ENCODE results near the gene SCGB1D1. TPM values are rescaled to one million over a fixed set of nuclear protein-coding genes. Genes with fewer than 3 reads are reported as not detected.

The SCGB1D1 gene
- total and polyA plus RNA-seq, 2 experiments from 2014 or later: not detected

DNA sequence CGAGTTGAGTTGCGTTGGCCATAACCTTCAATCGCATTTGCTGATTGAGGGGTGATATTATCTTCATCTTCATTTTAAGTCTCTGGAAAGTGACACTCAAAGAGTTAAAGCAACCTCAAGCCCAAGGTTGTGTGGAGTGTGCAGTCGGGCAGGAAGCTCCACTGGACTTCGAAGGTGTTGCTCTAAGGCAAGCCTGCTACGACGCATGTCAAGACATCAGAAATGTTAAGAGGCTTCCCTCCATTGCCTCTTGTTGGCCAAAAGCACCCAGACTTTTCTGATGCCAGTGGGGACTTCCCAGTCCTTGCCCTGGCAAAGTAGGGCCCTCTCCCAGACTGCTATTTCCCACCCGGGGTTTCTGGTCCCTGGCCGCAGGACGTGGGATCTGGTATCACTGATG is 23.6 kb upstream of the SCGB1D1 start:
- H3K36me3 ChIP-seq (ENCODE audit: insufficient read depth): no peaks in the 10 kb centered on the region
- no peak overlapping the region for H3K27ac ChIP-seq (ENCODE audit: low read depth)
- no peak overlapping the region for H3K4me2 ChIP-seq
- H4K20me1 ChIP-seq (replicated peaks; ENCODE audit: insufficient read depth): no peaks in the 10 kb centered on the region
- TF ChIP-seq EZH2phosphoT487 (IDR thresholded peaks at IDR 0.05; ENCODE audit: unreplicated experiment): no peak
- no peak for TF ChIP-seq POLR2AphosphoS5 (IDR thresholded peaks at IDR 0.05; ENCODE audit: low read depth)
- TF ChIP-seq ZNF331 (CRISPR knock-in tag; IDR thresholded peaks at IDR 0.05; ENCODE audit: low read depth): no peak
- TF ChIP-seq NANOG (IDR thresholded peaks at IDR 0.05; ENCODE audit: borderline replicate concordance): no peak
- TF ChIP-seq CREB1 (CRISPR knock-in tag; IDR thresholded peaks at IDR 0.05; ENCODE audit: low read depth): no peak
- TF ChIP-seq ZNF462 (CRISPR knock-in tag; IDR thresholded peaks at IDR 0.05): no peak
- no peak for TF ChIP-seq EZH2 (IDR thresholded peaks at IDR 0.05; ENCODE audit: low read depth, unreplicated experiment)
- TF ChIP-seq, protein P1, sequence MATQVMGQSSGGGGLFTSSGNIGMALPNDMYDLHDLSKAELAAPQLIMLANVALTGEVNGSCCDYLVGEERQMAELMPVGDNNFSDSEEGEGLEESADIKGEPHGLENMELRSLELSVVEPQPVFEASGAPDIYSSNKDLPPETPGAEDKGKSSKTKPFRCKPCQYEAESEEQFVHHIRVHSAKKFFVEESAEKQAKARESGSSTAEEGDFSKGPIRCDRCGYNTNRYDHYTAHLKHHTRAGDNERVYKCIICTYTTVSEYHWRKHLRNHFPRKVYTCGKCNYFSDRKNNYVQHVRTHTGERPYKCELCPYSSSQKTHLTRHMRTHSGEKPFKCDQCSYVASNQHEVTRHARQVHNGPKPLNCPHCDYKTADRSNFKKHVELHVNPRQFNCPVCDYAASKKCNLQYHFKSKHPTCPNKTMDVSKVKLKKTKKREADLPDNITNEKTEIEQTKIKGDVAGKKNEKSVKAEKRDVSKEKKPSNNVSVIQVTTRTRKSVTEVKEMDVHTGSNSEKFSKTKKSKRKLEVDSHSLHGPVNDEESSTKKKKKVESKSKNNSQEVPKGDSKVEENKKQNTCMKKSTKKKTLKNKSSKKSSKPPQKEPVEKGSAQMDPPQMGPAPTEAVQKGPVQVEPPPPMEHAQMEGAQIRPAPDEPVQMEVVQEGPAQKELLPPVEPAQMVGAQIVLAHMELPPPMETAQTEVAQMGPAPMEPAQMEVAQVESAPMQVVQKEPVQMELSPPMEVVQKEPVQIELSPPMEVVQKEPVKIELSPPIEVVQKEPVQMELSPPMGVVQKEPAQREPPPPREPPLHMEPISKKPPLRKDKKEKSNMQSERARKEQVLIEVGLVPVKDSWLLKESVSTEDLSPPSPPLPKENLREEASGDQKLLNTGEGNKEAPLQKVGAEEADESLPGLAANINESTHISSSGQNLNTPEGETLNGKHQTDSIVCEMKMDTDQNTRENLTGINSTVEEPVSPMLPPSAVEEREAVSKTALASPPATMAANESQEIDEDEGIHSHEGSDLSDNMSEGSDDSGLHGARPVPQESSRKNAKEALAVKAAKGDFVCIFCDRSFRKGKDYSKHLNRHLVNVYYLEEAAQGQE (IDR thresholded peaks at IDR 0.05; ENCODE audit: unreplicated experiment): no peak
- no peak for TF ChIP-seq ZNF114 (CRISPR knock-in tag; IDR thresholded peaks at IDR 0.05)
- TF ChIP-seq STAT1 (IDR thresholded peaks at IDR 0.05; ENCODE audit: unreplicated experiment): no peak
- no peak overlapping the region for H2AFZ ChIP-seq
- H3K9me2 ChIP-seq (ENCODE audit: insufficient read depth): no peaks in the 10 kb centered on the region
- H3K4me3 ChIP-seq: no peak overlapping the region
- H3K27me3 ChIP-seq (ENCODE audit: insufficient read depth): no peaks in the 10 kb centered on the region
- ATAC-seq (no peak), DNase-seq (ENCODE audit: low spot score) (no peak)
- H3F3A ChIP-seq (replicated peaks; ENCODE audit: low read depth): no peaks in the 10 kb centered on the region
- Mint-ChIP-seq H3K9me3 (no peaks in the 10 kb centered on the region), H3K36me3 (ENCODE audit: low read depth) (no peaks in the 10 kb centered on the region), H3K27me3 (ENCODE audit: insufficient read depth, low read depth, poor library complexity) (peaks cover 5% of the 10 kb centered on the region), H3K4me1 (peaks cover 1% of the 10 kb centered on the region; the same call in 1 of the 3 replicates), H3K4me3 (no peak overlapping the region), H3K27ac (no peak overlapping the region)
- no peaks in the 10 kb centered on the region for H3K79me2 ChIP-seq (replicated peaks; ENCODE audit: insufficient read depth)
- no peaks in the 10 kb centered on the region for H3K4me1 ChIP-seq (ENCODE audit: insufficient read depth)

Measured in GM23338 (cell line).